Ectodermal cell (in vitro differentiated cells): ENCODE measurements around the gene GRIFIN.

Source experiments
- H3K27ac ChIP-seq: 2 replicates; pipeline ENCODE4 v1.7.0; 2013; ENCODE audit warnings: mild to moderate bottlenecking, low read depth, low read length; ENCODE audit not compliant: insufficient read depth, poor library complexity, severe bottlenecking
- H3K27me3 ChIP-seq: 2 replicates; pipeline ENCODE4 v1.7.0; 2013; ENCODE audit warnings: mild to moderate bottlenecking, low read length; ENCODE audit not compliant: insufficient read depth, control insufficient read depth, poor library complexity, severe bottlenecking
- H3K36me3 ChIP-seq: one replicate; pipeline ENCODE4 v1.7.0; 2013; ENCODE audit warnings: low read length; ENCODE audit not compliant: control insufficient read depth, insufficient read depth
- H3K4me1 ChIP-seq: one replicate; pipeline ENCODE4 v1.7.0; 2013; ENCODE audit warnings: low read length; ENCODE audit not compliant: control insufficient read depth, insufficient read depth
- H3K4me3 ChIP-seq: 2 replicates; pipeline ENCODE4 v1.7.0; 2013; ENCODE audit warnings: low read depth, low read length, control low read depth; ENCODE audit not compliant: insufficient read depth
- H3K9me3 ChIP-seq: 2 replicates; pipeline ENCODE4 v1.7.0; 2013; ENCODE audit warnings: mild to moderate bottlenecking, low read length, moderate library complexity; ENCODE audit not compliant: control insufficient read depth
- WGBS, 2 experiments: methylation state at CpG; one replicate each; pipeline ENCODE4 v1.1.7; 2013; ENCODE audit warnings: missing lambda C conversion rate in 2 of 2; 5-methylcytosine and 5-hydroxymethylcytosine counted together

Gene GRIFIN

GRCh38 chr7:2505401-2505800, 29.2 kb upstream of the GRIFIN start:
- H3K36me3 ChIP-seq, result no peaks in the 10 kb centered on the region
- H3K27ac ChIP-seq, result no peak overlapping the region
- no peaks in the 10 kb centered on the region for H3K9me3 ChIP-seq
- H3K4me3 ChIP-seq, result no peak overlapping the region
- no peaks in the 10 kb centered on the region for H3K27me3 ChIP-seq
- H3K4me1 ChIP-seq, result peaks cover 31% of the 10 kb centered on the region
- WGBS, 2 experiments, result 96% methylated on average over 14 of the region's 14 CpGs

GRCh38 chr7:2504889-2505375, 28.7 kb upstream of the GRIFIN start:
- Histone ChIP-seq H3K36me3 (no peaks in the 10 kb centered on the region), H3K9me3 (no peaks in the 10 kb centered on the region), H3K27me3 (no peaks in the 10 kb centered on the region), H3K4me3 (no peak overlapping the region), H3K27ac (no peak overlapping the region), H3K4me1 (peaks cover 34% of the 10 kb centered on the region)
- 78 to 79% methylated on average over 19 of the region's 19 CpGs for WGBS, 2 experiments

GRCh38 chr7:2504128-2504888, 28.1 kb upstream of the GRIFIN start:
- no peaks in the 10 kb centered on the region for H3K9me3 ChIP-seq
- no peaks in the 10 kb centered on the region for H3K27me3 ChIP-seq
- 85% methylated on average over 21 of the region's 21 CpGs for WGBS, 2 experiments
- H3K4me1 ChIP-seq, result peaks cover 34% of the 10 kb centered on the region
- H3K4me3 ChIP-seq, result no peak overlapping the region
- H3K36me3 ChIP-seq, result no peaks in the 10 kb centered on the region
- no peak overlapping the region for H3K27ac ChIP-seq

- H3K36me3 ChIP-seq, result no peaks in the 10 kb centered on the region
- H3K9me3 ChIP-seq, result no peaks in the 10 kb centered on the region
- H3K4me1 ChIP-seq, result peaks cover 34% of the 10 kb centered on the region
- 91 to 92% methylated on average over 24 of the region's 25 CpGs for WGBS, 2 experiments
- H3K27me3 ChIP-seq, result no peaks in the 10 kb centered on the region
- no peak overlapping the region for H3K27ac ChIP-seq
- H3K4me3 ChIP-seq, result no peak overlapping the region
Observed at GRCh38 chr7:2503056-2503941, 27.1 kb upstream of the GRIFIN start.

- Histone ChIP-seq H3K4me3 (no peak overlapping the region), H3K4me1 (peaks cover 37% of the 10 kb centered on the region), H3K27ac (no peak overlapping the region), H3K9me3 (no peaks in the 10 kb centered on the region), H3K27me3 (no peaks in the 10 kb centered on the region), H3K36me3 (no peaks in the 10 kb centered on the region)
- WGBS, 2 experiments, result 92% methylated on average over 13 of the region's 13 CpGs
Observed at GRCh38 chr7:2502647-2502966, 26.4 kb upstream of the GRIFIN start.

GRCh38 chr7:2501947-2502646, 25.9 kb upstream of the GRIFIN start:
- Histone ChIP-seq H3K27ac (no peak overlapping the region), H3K36me3 (no peaks in the 10 kb centered on the region), H3K27me3 (no peaks in the 10 kb centered on the region), H3K4me3 (no peak overlapping the region), H3K4me1 (peaks cover 42% of the 10 kb centered on the region), H3K9me3 (no peaks in the 10 kb centered on the region)
- WGBS, 2 experiments, result 92 to 93% methylated on average over 9 of the region's 9 CpGs

- H3K27me3 ChIP-seq, result no peaks in the 10 kb centered on the region
- H3K36me3 ChIP-seq, result no peaks in the 10 kb centered on the region
- no peaks in the 10 kb centered on the region for H3K9me3 ChIP-seq
- 85 to 88% methylated on average over 12 of the region's 12 CpGs for WGBS, 2 experiments
- H3K4me1 ChIP-seq, result peaks cover 52% of the 10 kb centered on the region
- H3K4me3 ChIP-seq, result no peak overlapping the region
- peak overlapping the region; percentile 80 for H3K27ac ChIP-seq
Observed at GRCh38 chr7:2500701-2501100, 24.5 kb upstream of the GRIFIN start.

GRCh38 chr7:2499719-2500430, 23.7 kb upstream of the GRIFIN start:
- H3K4me1 ChIP-seq, result peaks cover 60% of the 10 kb centered on the region
- 18 to 23% methylated on average over 27 of the region's 27 CpGs for WGBS, 2 experiments

GRCh38 chr7:2499181-2499580, 23.0 kb upstream of the GRIFIN start:
- peak overlapping the region; percentile 86 for H3K27ac ChIP-seq
- WGBS, 2 experiments, result 82 to 83% methylated on average over 7 of the region's 7 CpGs
- no peaks in the 10 kb centered on the region for H3K27me3 ChIP-seq
- peaks cover 67% of the 10 kb centered on the region for H3K4me1 ChIP-seq
- H3K4me3 ChIP-seq, result no peak overlapping the region
- no peaks in the 10 kb centered on the region for H3K9me3 ChIP-seq
- H3K36me3 ChIP-seq, result no peaks in the 10 kb centered on the region

More at GRCh38 chr7:2499719-2500430, 23.7 kb upstream of the GRIFIN start:
- Histone ChIP-seq H3K36me3 (no peaks in the 10 kb centered on the region), H3K9me3 (no peaks in the 10 kb centered on the region), H3K4me3 (no peak overlapping the region), H3K27ac (peak overlapping the region; percentile 86), H3K27me3 (no peaks in the 10 kb centered on the region)
